HCT116 (cell line): ENCODE measurements around the gene CYP11A1. TPM values are rescaled to one million over a fixed set of nuclear protein-coding genes. Genes with fewer than 3 reads are reported as not detected.

Experiments
- ATAC-seq: fragments of 200-7000 bp; cut with Tn5 transposase; 2 replicates; pipeline ENCODE4 v1.9.1; 2020; ENCODE audit warnings: mild to moderate bottlenecking, moderate library complexity
- BruUV-seq: library from RNA; stranded (reverse); fragments of 400-500 nt; replicated peaks from 2 replicates; lab custom pipeline; 2021; lab: Mats Ljungman, UMichigan
- CTCF ChIA-PET: fragments of 300-600 bp; sonication (Branson Sonifier 250); formaldehyde crosslinking; loops from one replicate; lab custom pipeline; 2021; ENCODE audit warnings: antibody characterized with exemption; lab: Charles Lee
- POLR2A ChIA-PET: fragments of 300-600, 350-600 bp; sonication (Branson Sonifier 250); formaldehyde crosslinking; loops from one replicate; lab custom pipeline; 2021; ENCODE audit warnings: antibody characterized with exemption; lab: Charles Lee
- RAD21 ChIA-PET, 2 experiments: fragments of 300-600 bp; sonication (Branson Sonifier 250); formaldehyde crosslinking; loops; one replicate each; lab custom pipeline; 2023; ENCODE audit warnings: low total read pairs in 2 of 2; ENCODE audit not compliant: uncharacterized antibody in 2 of 2, unreplicated experiment in 2 of 2, low non-redundant PET in 1 of 2; lab: Charles Lee
- DNase-seq: peaks from one replicate; pipeline ENCODE4 v3.0.0-alpha.2; 2010; ENCODE audit warnings: low read depth, low spot score
- H2AFZ ChIP-seq: fragments of 200-600 bp; shearing (Covaris generic), sonication (generic); 2 replicates; pipeline ENCODE4 v1.6.1; 2017; ENCODE audit warnings: low read depth, mixed run types, mixed read lengths, antibody characterized with exemption, low read length; ENCODE audit not compliant: poor library complexity, severe bottlenecking
- H3K27ac ChIP-seq: 2 replicates; pipeline ENCODE4 v1.5.1; 2012; ENCODE audit warnings: low read depth, low read length
- H3K27me3 ChIP-seq: fragments of 200-600 bp; sonication (generic); 2 replicates; pipeline ENCODE4 v1.6.1; 2016; ENCODE audit warnings: mixed run types, low read length, mixed read lengths; ENCODE audit not compliant: insufficient read depth
- H3K36me3 ChIP-seq, 2 experiments: fragments of 200-500 bp in 1 of 2; fragments of 200-600 bp in 1 of 2; sonication (Bioruptor generic) in 1 of 2; sonication (generic) in 1 of 2; 2 replicates each; pipeline versions ENCODE4 v1.5.1 to v1.6.1; 2014 to 2016; ENCODE audit warnings: low read length in 2 of 2, inconsistent platforms in 1 of 2, mixed read lengths in 1 of 2, mixed run types in 1 of 2; ENCODE audit not compliant: insufficient read depth in 2 of 2, control insufficient read depth in 1 of 2
- H3K4me1 ChIP-seq, 2 experiments: fragments of 200-600 bp in 1 of 2; sonication (generic) in 1 of 2; 2 replicates each; pipeline versions ENCODE4 v1.5.1 to v1.6.1; 2012 to 2017; ENCODE audit warnings: low read length in 2 of 2, inconsistent platforms in 1 of 2, mild to moderate bottlenecking in 1 of 2, mixed read lengths in 1 of 2, mixed run types in 1 of 2, moderate library complexity in 1 of 2; ENCODE audit not compliant: insufficient read depth in 2 of 2, control insufficient read depth in 1 of 2
- H3K4me2 ChIP-seq: fragments of 200-600 bp; sonication (generic); 2 replicates; pipeline ENCODE4 v1.6.1; 2017; ENCODE audit warnings: mixed run types, low read length, mixed read lengths
- H3K4me3 ChIP-seq, 2 experiments: fragments of 200-600 bp in 1 of 2; sonication (generic) in 1 of 2; replicated peaks in 1 of 2; 2 replicates each; pipeline ENCODE4 v1.5.1; 2011 to 2016; ENCODE audit warnings: low read length in 2 of 2, control low read depth in 1 of 2, low read depth in 1 of 2, mild to moderate bottlenecking in 1 of 2, mixed read lengths in 1 of 2, mixed run types in 1 of 2
- H3K79me2 ChIP-seq: fragments of 200-600 bp; sonication (generic); 2 replicates; pipeline ENCODE4 v1.6.1; 2017; ENCODE audit warnings: mild to moderate bottlenecking, mixed run types, low read length, moderate library complexity, mixed read lengths; ENCODE audit not compliant: insufficient read depth
- H3K9ac ChIP-seq: fragments of 200-600 bp; sonication (generic); 2 replicates; pipeline ENCODE4 v1.6.1; 2016; ENCODE audit warnings: low read length, mixed read lengths
- H3K9me2 ChIP-seq: fragments of 200-600 bp; sonication (generic), shearing (Covaris generic); 2 replicates; pipeline ENCODE4 v1.6.1; 2017; ENCODE audit warnings: mixed run types, mild to moderate bottlenecking, moderate library complexity; ENCODE audit not compliant: insufficient read depth
- H3K9me3 ChIP-seq, 2 experiments: fragments of 200-500 bp in 1 of 2; fragments of 200-600 bp in 1 of 2; sonication (Bioruptor generic) in 1 of 2; sonication (generic) in 1 of 2; 2 replicates each; pipeline ENCODE4 v1.6.1; 2014 to 2017; ENCODE audit warnings: low read length in 2 of 2, mixed read lengths in 2 of 2, inconsistent platforms in 1 of 2, low read depth in 1 of 2, mild to moderate bottlenecking in 1 of 2, mixed run types in 1 of 2, moderate library complexity in 1 of 2; ENCODE audit not compliant: control insufficient read depth in 1 of 2, insufficient read depth in 1 of 2
- H4K20me1 ChIP-seq: fragments of 200-600 bp; sonication (generic), shearing (Covaris generic); 2 replicates; pipeline ENCODE4 v1.6.1; 2017; ENCODE audit warnings: mixed run types, mild to moderate bottlenecking, moderate library complexity; ENCODE audit not compliant: insufficient read depth
- ELF1 ChIP-seq: IDR thresholded peaks from 2 replicates; pipeline ENCODE4 v1.6.1; 2012; ENCODE audit warnings: low read depth, borderline replicate concordance
- EZH2phosphoT487 ChIP-seq: fragments of 200-600 bp; IDR thresholded peaks from 2 replicates; pipeline ENCODE4 v1.6.1; 2018; ENCODE audit warnings: antibody characterized with exemption, borderline replicate concordance
- POLR2AphosphoS5 ChIP-seq: IDR thresholded peaks from 2 replicates; pipeline ENCODE4 v1.6.1; 2011; ENCODE audit warnings: mild to moderate bottlenecking, low read depth, low read length, moderate library complexity
- RAD21 ChIP-seq: IDR thresholded peaks from 2 replicates; pipeline ENCODE4 v1.6.1; 2012; ENCODE audit warnings: low read depth, mild to moderate bottlenecking
- SIN3A ChIP-seq: IDR thresholded peaks from 2 replicates; pipeline ENCODE4 v1.6.1; 2012; ENCODE audit warnings: low read depth
- TCF7L2 ChIP-seq: IDR thresholded peaks from 2 replicates; pipeline ENCODE4 v1.7.0; 2011; ENCODE audit warnings: borderline replicate concordance, inconsistent platforms; ENCODE audit not compliant: insufficient read depth, insufficient read length; ENCODE audit errors: extremely low read depth
- YY1 ChIP-seq: IDR thresholded peaks from 2 replicates; pipeline ENCODE4 v1.6.1; 2011; ENCODE audit warnings: low read length, low read depth, moderate library complexity, mild to moderate bottlenecking; ENCODE audit not compliant: insufficient replicate concordance; ENCODE audit errors: extremely low read depth
- intact Hi-C: fragments of 100-400 bp; cut with micrococcal nuclease; formaldehyde crosslinking; loops from 2 replicates; pipeline ENCODE4 v1.10.0; 2022
- total RNA-seq: library from RNA; stranded (reverse); gene quantifications from one replicate; pipeline ENCODE4 v1.2.1, GENCODE V29; 2021; ENCODE audit not compliant: unreplicated experiment

Gene CYP11A1
- total RNA-seq, 1 experiment from 2014 or later = 0.57 TPM

DNA sequence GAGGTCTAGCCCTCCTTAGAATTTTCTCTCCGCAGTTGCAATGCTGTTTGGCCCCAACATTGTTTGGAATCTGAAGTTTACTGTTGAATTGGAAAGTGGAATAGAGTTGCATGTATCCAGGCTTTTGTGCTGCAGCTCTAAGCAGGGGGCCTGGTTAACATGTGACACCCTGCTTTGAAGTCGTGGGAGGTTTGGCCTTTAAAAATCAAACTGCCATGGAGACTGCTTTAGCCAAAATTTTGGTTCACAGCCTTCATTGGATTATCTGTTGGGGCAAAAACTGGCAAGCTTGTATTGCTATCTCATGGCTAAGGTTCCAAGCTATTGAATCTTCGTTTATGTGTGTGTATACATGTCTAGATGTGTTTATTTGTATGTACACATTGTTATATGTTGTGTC, 15.8 kb downstream of the CYP11A1 start:
- no TSS peak for BruUV-seq

DNA sequence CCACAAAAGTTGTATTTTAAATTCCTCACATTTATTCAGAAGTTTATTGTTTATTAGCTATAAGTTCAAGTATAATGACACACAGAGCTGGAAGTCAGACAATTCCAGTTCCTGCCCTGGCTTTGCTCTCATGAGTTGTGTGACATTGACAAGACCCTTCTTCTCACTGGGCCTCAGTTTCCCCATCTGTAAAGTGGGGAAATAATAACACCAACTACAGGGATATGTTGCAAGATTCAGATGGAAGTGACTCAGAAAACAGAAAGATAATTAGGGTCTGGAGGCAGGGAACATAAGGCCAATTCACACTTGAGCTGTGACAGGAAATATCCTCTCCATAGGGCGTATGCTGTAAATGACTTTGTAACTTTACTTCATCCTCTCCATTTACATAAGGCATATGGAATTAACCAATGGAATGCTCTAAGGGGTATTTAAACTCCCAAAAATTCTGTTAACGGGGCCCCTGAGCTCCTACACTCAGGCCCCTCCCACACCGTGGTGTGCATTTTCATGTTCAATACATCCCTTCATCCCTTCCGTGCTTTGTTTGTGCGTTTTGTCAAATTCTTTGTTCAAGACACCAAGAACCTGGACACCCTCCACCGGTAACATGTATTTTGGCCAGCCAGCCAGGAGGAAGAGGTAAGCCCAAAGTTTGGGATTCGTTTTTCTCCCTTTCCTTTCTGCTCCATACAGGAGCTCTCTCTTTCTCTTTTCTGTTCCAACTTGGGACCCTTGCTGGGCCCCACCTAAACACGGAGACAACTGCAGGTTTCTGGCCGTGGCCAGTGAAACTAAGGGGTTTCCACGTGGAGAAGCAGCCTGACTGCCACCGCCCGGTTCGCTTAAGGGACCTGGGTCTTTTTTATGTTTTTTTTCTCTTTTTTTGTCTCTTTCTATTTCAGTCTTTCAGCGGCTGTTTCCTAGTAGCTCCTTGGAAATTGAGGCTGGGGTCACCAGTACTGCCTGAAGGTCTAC, 16.9 kb downstream of the CYP11A1 start:
- intact Hi-C loops = no loop called here
- Histone ChIP-seq H3K79me2 (no peaks in the 10 kb centered on the region), H3K27ac (no peak overlapping the region), H3K27me3 (peaks cover 2% of the 10 kb centered on the region; the same call in 1 of the 2 replicates), H3K4me2 (no peak overlapping the region), H3K4me1 (peaks cover 0 to under 1% of the 10 kb centered on the region in 2 experiments; a peak in 1 of 4 replicates), H4K20me1 (no peaks in the 10 kb centered on the region), H2AFZ (no peak overlapping the region), H3K9me2 (no peaks in the 10 kb centered on the region), H3K9me3 (no peaks in the 10 kb centered on the region), H3K36me3 (no peaks in the 10 kb centered on the region), H3K9ac (no peak overlapping the region), H3K4me3 (no peak overlapping the region)
- POLR2A ChIA-PET = no interaction called here
- no peak for ATAC-seq
- RAD21 ChIA-PET = no interaction called here
- no peak for DNase-seq
- TF ChIP-seq YY1 = no peak
- BruUV-seq = no TSS peak
- CTCF ChIA-PET = interaction anchor here (1.3 kb wide), 1 partner anchor 29 kb away, joined by 3 read pairs; no protein-coding TSS in a partner anchor

More for the DNA sequence above, 15.8 kb downstream of the CYP11A1 start:
- no peak overlapping the region for H3K9ac ChIP-seq
- intact Hi-C loops = no loop called here
- no peaks in the 10 kb centered on the region for H3K9me2 ChIP-seq
- no peak for DNase-seq
- H3K4me3 ChIP-seq = no peak overlapping the region
- H2AFZ ChIP-seq = no peak overlapping the region
- peaks cover 4% of the 10 kb centered on the region; the same call in 1 of the 2 replicates for H3K27me3 ChIP-seq
- RAD21 ChIA-PET = no interaction called here
- CTCF ChIA-PET = interaction anchor here (1.2 kb wide), 1 partner anchor 29 kb away, joined by 3 read pairs; no protein-coding TSS in a partner anchor
- TF ChIP-seq YY1 (no peak), POLR2AphosphoS5 (no peak), ELF1 (no peak), EZH2phosphoT487 (no peak), RAD21 (no peak), SIN3A (no peak), TCF7L2 (no peak)
- TF ChIP-seq, all 23 proteins: peak for 0
- Histone ChIP-seq H3K9me3 (no peaks in the 10 kb centered on the region), H3K79me2 (no peaks in the 10 kb centered on the region), H4K20me1 (no peaks in the 10 kb centered on the region), H3K4me1 (no peaks in the 10 kb centered on the region), H3K27ac (no peak overlapping the region), H3K36me3 (no peaks in the 10 kb centered on the region), H3K4me2 (no peak overlapping the region)
- ATAC-seq = no peak
- POLR2A ChIA-PET = no interaction called here
